Measurements from ENCODE around the gene EBF3. TPM values are rescaled to one million over a fixed set of nuclear protein-coding genes. Genes with fewer than 3 reads are reported as not detected.

Gene EBF3
- total RNA-seq, 1 donor from 2014 or later = 0.15 TPM

DNA sequence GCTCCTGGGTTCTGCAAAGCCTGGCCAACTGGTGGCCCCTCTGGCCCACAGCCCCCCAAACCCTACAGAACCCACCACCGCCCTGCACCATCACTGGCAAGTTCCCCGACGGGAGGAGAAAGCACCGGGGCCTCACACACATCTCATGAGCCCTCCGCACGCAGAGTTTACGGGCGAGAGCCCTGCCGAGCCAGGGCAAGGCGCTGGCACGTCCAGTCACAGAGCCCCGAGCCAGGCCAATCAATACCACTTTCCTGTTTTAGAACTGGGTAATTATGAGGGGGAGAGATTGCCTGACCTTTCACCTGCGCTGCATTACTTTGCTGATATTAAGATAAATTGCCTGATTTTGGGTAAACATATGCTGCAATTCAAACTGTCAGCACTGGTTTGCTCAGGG lies 113.3 kb downstream of the EBF3 start:
- Mint-ChIP-seq H3K4me1 (peaks cover 20% of the 10 kb centered on the region), H3K27me3 (ENCODE audit: insufficient read depth, low read depth) (peaks cover 4% of the 10 kb centered on the region), H3K27ac (no peak overlapping the region), H3K36me3 (no peaks in the 10 kb centered on the region), H3K9me3 (no peaks in the 10 kb centered on the region), H3K4me3 (no peak overlapping the region)
- TF ChIP-seq, protein P1, sequence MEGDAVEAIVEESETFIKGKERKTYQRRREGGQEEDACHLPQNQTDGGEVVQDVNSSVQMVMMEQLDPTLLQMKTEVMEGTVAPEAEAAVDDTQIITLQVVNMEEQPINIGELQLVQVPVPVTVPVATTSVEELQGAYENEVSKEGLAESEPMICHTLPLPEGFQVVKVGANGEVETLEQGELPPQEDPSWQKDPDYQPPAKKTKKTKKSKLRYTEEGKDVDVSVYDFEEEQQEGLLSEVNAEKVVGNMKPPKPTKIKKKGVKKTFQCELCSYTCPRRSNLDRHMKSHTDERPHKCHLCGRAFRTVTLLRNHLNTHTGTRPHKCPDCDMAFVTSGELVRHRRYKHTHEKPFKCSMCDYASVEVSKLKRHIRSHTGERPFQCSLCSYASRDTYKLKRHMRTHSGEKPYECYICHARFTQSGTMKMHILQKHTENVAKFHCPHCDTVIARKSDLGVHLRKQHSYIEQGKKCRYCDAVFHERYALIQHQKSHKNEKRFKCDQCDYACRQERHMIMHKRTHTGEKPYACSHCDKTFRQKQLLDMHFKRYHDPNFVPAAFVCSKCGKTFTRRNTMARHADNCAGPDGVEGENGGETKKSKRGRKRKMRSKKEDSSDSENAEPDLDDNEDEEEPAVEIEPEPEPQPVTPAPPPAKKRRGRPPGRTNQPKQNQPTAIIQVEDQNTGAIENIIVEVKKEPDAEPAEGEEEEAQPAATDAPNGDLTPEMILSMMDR (IDR thresholded peaks at IDR 0.05) = no peak
- TF ChIP-seq EZH2phosphoT487 (IDR thresholded peaks at IDR 0.05) (no peak), EZH2 (IDR thresholded peaks at IDR 0.05) (no peak)
- no peak overlapping the region for H3K9ac ChIP-seq
- H3K27me3 ChIP-seq = no peaks in the 10 kb centered on the region
- H3K4me1 ChIP-seq = peaks cover 9% of the 10 kb centered on the region
- no peak for DNase-seq (ENCODE audit: low spot score)
- H4K20me1 ChIP-seq (ENCODE audit: low read depth) = no peaks in the 10 kb centered on the region
- no peak overlapping the region for H3K4me3 ChIP-seq
- H3K79me2 ChIP-seq (ENCODE audit: low read depth) = no peaks in the 10 kb centered on the region
- no peak overlapping the region for H2AFZ ChIP-seq (replicated peaks)
- H3K27ac ChIP-seq = no peak overlapping the region
- H3K36me3 ChIP-seq = no peaks in the 10 kb centered on the region
- no peaks in the 10 kb centered on the region for H3F3A ChIP-seq (ENCODE audit: low read depth)
- H3K4me2 ChIP-seq = no peak overlapping the region
- no peaks in the 10 kb centered on the region for H3K9me3 ChIP-seq (ENCODE audit: low read depth)

DNA sequence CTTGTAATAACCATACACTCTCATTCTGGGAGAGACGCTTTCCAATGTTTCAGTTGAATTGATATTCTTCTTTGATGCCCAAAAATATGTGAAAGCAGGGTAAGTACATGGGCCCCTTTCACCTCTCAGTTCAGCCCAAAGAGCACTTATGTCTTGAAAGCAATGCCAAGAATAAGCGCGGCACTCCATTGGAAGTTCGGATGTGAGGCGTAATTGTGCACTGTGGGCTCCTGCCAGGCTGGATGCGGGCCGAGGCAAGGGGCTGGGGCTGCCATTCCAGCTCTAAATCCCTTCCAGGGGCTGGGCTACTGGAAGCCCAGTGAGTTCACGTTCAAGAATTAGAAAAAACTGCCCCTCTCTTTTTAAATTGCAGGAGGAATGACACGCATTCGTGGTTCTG lies 113.8 kb downstream of the EBF3 start:
- peaks cover 3% of the 10 kb centered on the region for H3K27me3 Mint-ChIP-seq (ENCODE audit: insufficient read depth, low read depth)
- H3K4me3 ChIP-seq = no peak overlapping the region
- H3K27me3 ChIP-seq = no peaks in the 10 kb centered on the region
- no peaks in the 10 kb centered on the region for H3K9me3 ChIP-seq (ENCODE audit: low read depth)
- H3K4me2 ChIP-seq = no peak overlapping the region
- H4K20me1 ChIP-seq (ENCODE audit: low read depth) = no peaks in the 10 kb centered on the region
- no peak overlapping the region for H3K9ac ChIP-seq
- H3K9me3 Mint-ChIP-seq = no peaks in the 10 kb centered on the region
- DNase-seq (ENCODE audit: low spot score) = no peak
- H2AFZ ChIP-seq (replicated peaks) = no peak overlapping the region
- no peak overlapping the region for H3K4me3 Mint-ChIP-seq
- peaks cover 9% of the 10 kb centered on the region for H3K4me1 ChIP-seq
- TF ChIP-seq EZH2phosphoT487 (IDR thresholded peaks at IDR 0.05) = no peak
- TF ChIP-seq, protein P1 (IDR thresholded peaks at IDR 0.05) = no peak
- no peak for TF ChIP-seq EZH2 (IDR thresholded peaks at IDR 0.05)
- H3K27ac ChIP-seq = no peak overlapping the region
- H3K36me3 ChIP-seq = no peaks in the 10 kb centered on the region
- no peak overlapping the region for H3K27ac Mint-ChIP-seq
- H3K36me3 Mint-ChIP-seq = no peaks in the 10 kb centered on the region
- no peaks in the 10 kb centered on the region for H3F3A ChIP-seq (ENCODE audit: low read depth)
- H3K79me2 ChIP-seq (ENCODE audit: low read depth) = no peaks in the 10 kb centered on the region
- H3K4me1 Mint-ChIP-seq = peaks cover 22% of the 10 kb centered on the region

DNA sequence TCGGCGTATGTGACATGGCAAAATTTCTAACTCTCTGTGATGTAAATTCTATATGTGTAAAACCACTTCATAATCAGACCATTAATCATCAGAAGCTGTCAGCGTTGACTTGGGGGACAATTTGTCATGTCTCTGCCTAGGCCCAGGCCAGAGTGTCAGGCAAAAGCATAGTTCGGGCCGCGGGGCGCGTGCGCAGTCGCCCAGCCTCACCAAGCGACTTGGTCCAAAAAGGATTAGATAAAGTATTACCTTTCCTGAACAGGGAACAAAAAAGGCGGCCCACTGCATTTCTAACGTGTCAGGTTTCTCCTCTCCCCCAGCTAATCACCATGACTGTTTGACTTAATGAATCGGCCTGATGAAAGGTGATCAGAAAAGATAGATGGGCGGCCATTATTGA lies 114.2 kb downstream of the EBF3 start:
- H3F3A ChIP-seq (ENCODE audit: low read depth) = no peaks in the 10 kb centered on the region
- peaks cover 9% of the 10 kb centered on the region for H3K4me1 ChIP-seq
- no peaks in the 10 kb centered on the region for H3K9me3 ChIP-seq (ENCODE audit: low read depth)
- no peaks in the 10 kb centered on the region for H3K27me3 ChIP-seq
- H3K36me3 ChIP-seq = no peaks in the 10 kb centered on the region
- no peaks in the 10 kb centered on the region for H3K9me3 Mint-ChIP-seq
- DNase-seq (ENCODE audit: low spot score) = no peak
- no peaks in the 10 kb centered on the region for H4K20me1 ChIP-seq (ENCODE audit: low read depth)
- no peak overlapping the region for H3K27ac ChIP-seq
- H3K4me3 ChIP-seq = no peak overlapping the region
- H2AFZ ChIP-seq (replicated peaks) = no peak overlapping the region
- no peak overlapping the region for H3K9ac ChIP-seq
- no peaks in the 10 kb centered on the region for H3K36me3 Mint-ChIP-seq
- H3K79me2 ChIP-seq (ENCODE audit: low read depth) = no peaks in the 10 kb centered on the region
- TF ChIP-seq, protein P1 (IDR thresholded peaks at IDR 0.05) = no peak
- TF ChIP-seq EZH2 (IDR thresholded peaks at IDR 0.05) (no peak), EZH2phosphoT487 (IDR thresholded peaks at IDR 0.05) (no peak)
- no peak overlapping the region for H3K27ac Mint-ChIP-seq
- peaks cover 3% of the 10 kb centered on the region for H3K27me3 Mint-ChIP-seq (ENCODE audit: insufficient read depth, low read depth)
- H3K4me2 ChIP-seq = no peak overlapping the region
- peaks cover 24% of the 10 kb centered on the region for H3K4me1 Mint-ChIP-seq
- no peak overlapping the region for H3K4me3 Mint-ChIP-seq

DNA sequence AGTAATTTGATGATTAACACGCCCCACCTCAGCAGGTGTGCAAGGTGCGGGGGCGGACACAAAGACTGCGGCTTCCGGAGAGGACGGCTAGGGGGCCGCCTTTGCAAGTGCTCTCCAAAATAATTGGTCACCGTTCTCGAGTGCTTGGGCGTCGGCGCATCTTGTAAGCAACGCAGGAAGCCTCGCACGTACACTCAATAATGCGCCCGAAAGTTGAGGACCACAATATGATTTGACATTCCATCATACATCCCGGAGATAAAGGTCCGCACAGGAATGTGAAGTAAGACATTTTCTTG lies 114.7 kb downstream of the EBF3 start:
- Histone ChIP-seq H3K9ac (no peak overlapping the region), H3K4me3 (no peak overlapping the region), H3K4me2 (no peak overlapping the region), H3K79me2 (ENCODE audit: low read depth) (no peaks in the 10 kb centered on the region), H3K27ac (no peak overlapping the region), H3K36me3 (no peaks in the 10 kb centered on the region), H2AFZ (replicated peaks) (no peak overlapping the region), H3K27me3 (no peaks in the 10 kb centered on the region), H3K4me1 (peaks cover 9% of the 10 kb centered on the region), H3F3A (ENCODE audit: low read depth) (no peaks in the 10 kb centered on the region), H4K20me1 (ENCODE audit: low read depth) (no peaks in the 10 kb centered on the region), H3K9me3 (ENCODE audit: low read depth) (no peaks in the 10 kb centered on the region)
- no peak for TF ChIP-seq EZH2phosphoT487 (IDR thresholded peaks at IDR 0.05)
- TF ChIP-seq EZH2 (IDR thresholded peaks at IDR 0.05) = no peak
- TF ChIP-seq, protein P1 (IDR thresholded peaks at IDR 0.05) = no peak
- H3K36me3 Mint-ChIP-seq = no peaks in the 10 kb centered on the region
- no peaks in the 10 kb centered on the region for H3K9me3 Mint-ChIP-seq
- DNase-seq (ENCODE audit: low spot score) = no peak
- H3K27ac Mint-ChIP-seq = no peak overlapping the region
- H3K4me3 Mint-ChIP-seq = no peak overlapping the region
- H3K4me1 Mint-ChIP-seq = peaks cover 24% of the 10 kb centered on the region
- H3K27me3 Mint-ChIP-seq (ENCODE audit: insufficient read depth, low read depth) = peaks cover 3% of the 10 kb centered on the region
